RPMI7951 (cell line): Measurements from ENCODE around the gene NMD3. TPM values are rescaled to one million over a fixed set of nuclear protein-coding genes. Genes with fewer than 3 reads are reported as not detected.
A peak's percentile ranks its signal among the peaks of the same experiment; 100 is the strongest.
"Not testable (repeated sequence)": the region's sequence is repeated elsewhere in the genome, so short reads cannot be mapped to it uniquely, and the experiment has no call there.

Experiments used
- DNase-seq: peaks from one replicate; pipeline ENCODE4 v3.0.0-alpha.2; 2012; ENCODE audit warnings: low read depth
- total RNA-seq: library from RNA; depleted of rRNA; stranded (reverse); fragments of >200 nt; shearing (Covaris generic); gene quantifications from 2 replicates; pipeline ENCODE4 v1.2.3, GENCODE V29; 2014; rRNA removed

Gene NMD3
- total RNA-seq, 1 experiment from 2014 or later = 85.9 TPM

DNA sequence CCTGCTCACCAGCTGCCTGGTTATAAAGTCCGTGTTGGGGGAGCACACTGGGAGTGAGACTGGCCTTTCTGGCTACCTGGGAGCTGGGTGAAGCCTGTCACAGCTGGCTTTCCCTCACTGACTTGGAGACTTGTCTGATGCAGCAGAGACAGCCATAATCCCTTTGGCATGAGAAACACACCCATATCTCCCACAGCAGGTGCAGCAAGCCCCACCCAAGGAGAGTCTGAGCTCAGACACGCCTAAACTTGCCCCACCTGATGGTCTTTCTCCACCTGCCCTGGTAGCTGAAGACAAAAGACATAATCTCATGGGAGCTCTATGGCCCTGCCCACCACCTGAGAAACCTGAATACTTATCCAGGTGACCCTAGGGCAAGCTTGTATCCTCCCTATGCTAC lies 54.8 kb downstream of the NMD3 start:
- no peak for DNase-seq

DNA sequence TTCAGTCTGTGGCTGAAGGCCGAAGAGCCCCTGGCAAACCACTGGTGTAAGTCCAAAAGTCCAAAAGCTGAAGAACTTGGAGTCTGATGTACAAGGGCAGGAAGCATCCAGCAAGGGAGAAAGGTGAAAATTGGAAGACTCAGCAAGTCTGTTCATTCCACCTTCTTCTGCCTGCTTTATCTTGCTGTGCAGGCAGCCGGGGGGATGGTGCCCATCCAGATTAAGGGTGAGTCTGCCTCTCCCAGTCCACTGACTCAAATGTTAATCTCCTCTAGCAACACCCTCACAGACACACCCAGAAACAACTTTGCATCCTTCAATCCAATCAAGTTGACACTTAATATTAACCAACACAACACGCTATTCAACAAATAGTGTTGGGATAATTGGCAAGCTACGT lies 61.3 kb downstream of the NMD3 start:
- DNase-seq = not testable (repeated sequence)

DNA sequence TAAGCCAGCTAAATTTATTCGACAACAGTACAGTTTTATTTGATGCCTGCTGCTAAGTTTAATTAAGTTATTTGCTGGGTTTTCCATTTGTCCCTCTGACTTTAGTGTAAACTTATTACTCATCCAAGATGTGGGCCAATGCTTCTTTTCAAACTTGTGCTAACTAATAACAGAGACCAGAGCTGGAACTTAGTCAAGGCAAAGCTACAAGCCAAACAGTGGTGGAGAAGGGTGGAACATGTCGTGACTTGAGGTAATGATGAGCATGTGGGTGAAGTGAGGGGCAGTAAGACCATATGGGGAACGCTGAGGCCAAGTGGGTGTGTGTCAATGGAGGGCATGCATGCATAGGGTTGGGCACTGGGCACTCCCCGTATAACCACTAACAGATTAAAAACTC lies 63.9 kb downstream of the NMD3 start:
- DNase-seq = no peak

DNA sequence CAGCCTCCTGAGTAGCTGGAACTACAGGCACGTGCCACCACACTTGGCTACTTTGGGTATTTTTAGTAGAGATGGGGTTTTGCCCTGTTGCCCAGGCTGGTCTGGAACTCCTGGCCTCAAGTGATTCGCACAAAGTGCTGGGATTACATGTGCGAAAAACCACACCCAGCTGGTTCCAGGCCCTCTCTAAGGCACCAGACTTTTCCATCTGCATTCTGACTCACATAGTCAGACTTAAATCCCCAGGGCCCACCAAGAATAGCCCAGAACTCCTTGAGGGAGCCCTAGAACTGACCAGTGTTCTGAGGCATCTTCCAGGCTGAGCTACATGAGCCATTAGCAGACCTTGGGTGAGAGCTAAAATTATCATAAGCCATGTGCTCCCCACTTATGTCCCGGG lies 68.1 kb downstream of the NMD3 start:
- DNase-seq = no peak

DNA sequence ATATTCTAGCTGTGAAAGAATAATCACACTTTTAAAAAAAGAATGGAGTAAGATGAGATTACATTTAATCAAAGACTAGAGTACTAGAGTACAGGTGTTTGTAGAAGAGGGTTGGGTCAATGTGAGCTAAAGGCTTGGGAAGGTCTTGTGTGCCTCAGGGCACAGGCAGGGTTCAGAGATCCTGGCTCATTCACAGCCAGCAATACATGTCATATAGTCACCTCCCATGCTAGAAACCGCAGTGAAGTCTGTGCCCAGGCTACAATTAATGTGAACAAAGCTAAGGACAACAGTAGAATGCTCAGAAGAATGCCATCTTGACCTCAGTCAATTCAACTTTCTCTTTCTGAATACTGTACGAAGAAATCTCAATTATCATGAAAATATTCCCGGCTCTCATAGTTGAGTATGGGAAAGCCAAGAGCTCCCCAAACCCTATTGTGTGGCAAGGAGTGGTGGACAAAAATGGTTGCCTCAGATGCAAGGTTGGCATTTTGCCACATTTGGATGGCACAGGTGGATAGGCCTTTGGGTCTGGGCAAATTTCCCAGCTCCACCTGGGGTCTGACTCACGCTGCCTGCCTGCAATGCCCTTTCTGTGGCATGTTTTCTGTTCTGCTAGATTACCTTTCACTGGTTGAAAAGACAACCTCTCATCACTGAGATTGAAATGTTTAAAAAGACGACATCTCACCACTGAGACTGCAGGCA lies 70.2 kb downstream of the NMD3 start:
- DNase-seq = no peak

DNA sequence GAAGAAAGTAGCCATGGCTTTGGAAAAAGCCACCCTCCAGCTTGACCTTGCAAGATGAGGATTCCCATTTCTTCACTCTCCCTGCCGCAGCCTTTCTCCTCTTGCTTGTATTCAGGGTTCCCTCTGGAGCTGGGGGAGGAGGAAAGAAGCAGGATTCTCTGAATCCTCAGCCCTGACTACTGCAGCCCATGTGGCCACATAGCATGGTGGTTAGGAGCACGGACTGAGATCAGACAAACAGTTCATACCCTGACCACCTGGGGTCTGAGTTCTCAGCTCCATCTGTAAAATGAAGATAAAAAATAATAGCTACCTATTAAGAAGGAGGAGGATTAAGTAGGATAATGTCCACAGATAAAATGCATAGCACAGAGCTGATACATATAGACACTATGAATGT lies 72.3 kb downstream of the NMD3 start:
- DNase-seq = no peak

DNA sequence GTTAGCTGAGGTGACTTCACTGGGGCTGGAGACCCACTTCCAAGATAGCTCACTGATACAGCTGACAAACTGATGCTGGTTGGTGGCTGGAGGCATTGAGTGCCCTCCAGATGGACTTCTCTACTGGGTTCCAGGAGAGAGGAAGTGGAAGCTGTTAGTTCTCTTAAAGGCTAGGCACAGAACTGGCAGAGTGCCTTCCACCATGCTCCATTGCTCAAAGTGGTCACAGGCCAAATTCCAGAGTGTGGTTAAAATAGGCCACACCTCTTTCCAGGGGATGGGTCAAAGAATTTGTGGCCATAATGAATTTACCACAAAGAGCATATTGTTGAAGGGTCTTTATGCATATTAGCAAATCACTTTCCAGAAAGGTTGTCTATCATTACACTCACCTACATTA lies 74.2 kb downstream of the NMD3 start:
- peak; percentile 38 for DNase-seq

DNA sequence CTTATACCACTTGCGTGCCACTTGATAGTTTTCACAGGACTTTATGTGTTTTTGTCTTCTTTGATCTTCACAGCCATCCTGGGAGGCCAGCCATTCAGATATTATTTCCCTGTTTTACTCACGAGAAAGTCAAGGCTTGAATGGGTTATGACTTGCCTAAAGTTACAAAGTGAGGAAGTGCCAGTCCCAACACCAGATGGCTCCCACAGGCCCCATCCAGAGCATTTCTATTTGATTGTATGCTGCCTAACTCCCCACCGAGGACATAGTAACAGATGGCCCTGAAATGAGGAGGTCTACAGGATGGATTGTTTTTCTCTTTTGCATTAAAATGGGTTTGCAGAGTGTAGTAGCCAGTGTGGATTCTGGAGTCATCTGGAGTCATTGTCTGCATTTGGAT lies 75.7 kb downstream of the NMD3 start:
- DNase-seq = no peak

Other genes with a start within 250 kb of the NMD3 start
- 11.6 and 15.0 TPM in 2 replicates for gene B3GALNT1, start 116.0 kb upstream of the NMD3 start, total RNA-seq
- gene SPTSSB, start 150.2 kb downstream of the NMD3 start, total RNA-seq = not detected in 2 replicates